Endothelial cell of umbilical vein (primary cell): Measurements from ENCODE around the gene MPND. TPM values are rescaled to one million over a fixed set of nuclear protein-coding genes. Genes with fewer than 3 reads are reported as not detected.

Experiments used
- BruUV-seq: library from RNA; stranded (reverse); fragments of 400-500 nt; replicated peaks from 2 replicates; lab custom pipeline; 2021; lab: Mats Ljungman, UMichigan
- CTCF ChIA-PET: fragments of 300-600, 350-600 bp; sonication (Branson Sonifier 250); formaldehyde crosslinking; loops from one replicate; lab custom pipeline; 2021; ENCODE audit warnings: antibody characterized with exemption, inconsistent platforms; lab: Charles Lee
- POLR2A ChIA-PET: fragments of 300-600, 350-600 bp; sonication (Branson Sonifier 250); formaldehyde crosslinking; loops from one replicate; lab custom pipeline; 2021; ENCODE audit warnings: antibody characterized with exemption, inconsistent platforms; lab: Charles Lee
- DNase-seq: peaks from one replicate; pipeline ENCODE4 v3.0.0-alpha.2; 2011; ENCODE audit warnings: low read depth, low spot score
- FAIRE-seq: peaks from 2 replicates; lab custom pipeline; 2011; peaks lifted over from hg19 to GRCh38; lab: Jason Lieb, UNC
- H2AFZ ChIP-seq: 2 replicates; pipeline ENCODE4 v1.6.0; 2012; ENCODE audit warnings: low read depth, low read length, control low read depth, inconsistent platforms
- H3K27ac ChIP-seq: 2 replicates; pipeline ENCODE4 v1.5.1; 2011; ENCODE audit warnings: low read depth, mild to moderate bottlenecking, control low read depth, low read length, moderate library complexity; ENCODE audit not compliant: insufficient read depth
- H3K27me3 ChIP-seq, 2 experiments: 2 replicates each; pipeline versions ENCODE4 v1.6.0 to v1.6.1; 2011; ENCODE audit warnings: low read length in 2 of 2, mixed read lengths in 1 of 2; ENCODE audit not compliant: control insufficient read depth in 2 of 2, insufficient read depth in 2 of 2
- H3K36me3 ChIP-seq, 2 experiments: 2 replicates in 1 of 2; 3 replicates in 1 of 2; pipeline ENCODE4 v1.5.1; 2011; ENCODE audit warnings: low read length in 2 of 2, mild to moderate bottlenecking in 1 of 2, moderate library complexity in 1 of 2; ENCODE audit not compliant: control insufficient read depth in 2 of 2, insufficient read depth in 2 of 2; ENCODE audit errors: extremely low read depth in 1 of 2
- H3K4me1 ChIP-seq: 3 replicates; pipeline ENCODE4 v1.5.1; 2011; ENCODE audit warnings: mild to moderate bottlenecking, low read length; ENCODE audit not compliant: control insufficient read depth, insufficient read depth; ENCODE audit errors: extremely low read depth
- H3K4me2 ChIP-seq: 2 replicates; pipeline ENCODE4 v1.6.1; 2011; ENCODE audit warnings: low read length, control low read depth, mixed read lengths; ENCODE audit not compliant: insufficient read depth
- H3K4me3 ChIP-seq, 3 experiments: fragments of 200-600 bp in 1 of 3; sonication (generic), shearing (Covaris generic) in 1 of 3; replicated peaks in 1 of 3; 2 replicates each; pipeline ENCODE4 v1.5.1; 2011 to 2016; ENCODE audit warnings: control low read depth in 3 of 3, low read length in 3 of 3, mild to moderate bottlenecking in 2 of 3, inconsistent platforms in 1 of 3, low read depth in 1 of 3, moderate library complexity in 1 of 3; ENCODE audit not compliant: insufficient read depth in 1 of 3
- H3K79me2 ChIP-seq: 2 replicates; pipeline ENCODE4 v1.6.0; 2012; ENCODE audit warnings: low read length, inconsistent platforms; ENCODE audit not compliant: control insufficient read depth, insufficient read depth
- H3K9ac ChIP-seq: replicated peaks from 2 replicates; pipeline ENCODE3; 2011; ENCODE audit warnings: low read length, control low read depth; ENCODE audit not compliant: insufficient read depth; ENCODE audit errors: extremely low read depth
- H3K9me1 ChIP-seq: replicated peaks from 3 replicates; pipeline ENCODE4 v1.6.0; 2011; ENCODE audit warnings: mild to moderate bottlenecking, low read length; ENCODE audit not compliant: control insufficient read depth, insufficient read depth; ENCODE audit errors: extremely low read depth
- H3K9me3 ChIP-seq: replicated peaks from 2 replicates; pipeline ENCODE4 v1.5.1; 2012; ENCODE audit warnings: low read length, inconsistent platforms; ENCODE audit not compliant: control insufficient read depth, insufficient read depth
- H4K20me1 ChIP-seq: replicated peaks from 2 replicates; pipeline ENCODE3; 2011; ENCODE audit warnings: mild to moderate bottlenecking, low read length; ENCODE audit not compliant: control insufficient read depth, insufficient read depth; ENCODE audit errors: extremely low read depth
- CTCF ChIP-seq, 2 donors: IDR thresholded peaks; 1 replicate in 1 of 2; 2 replicates in 1 of 2; pipeline ENCODE4 v1.5.1; 2011; ENCODE audit warnings: low read length in 2 of 2, mild to moderate bottlenecking in 2 of 2, moderate library complexity in 2 of 2, control low read depth in 1 of 2, inconsistent platforms in 1 of 2, low read depth in 1 of 2; ENCODE audit not compliant: insufficient read depth in 1 of 2; ENCODE audit errors: extremely low read depth in 1 of 2
- EZH2 ChIP-seq: IDR thresholded peaks from 2 replicates; pipeline ENCODE4 v1.6.1; 2012; ENCODE audit warnings: borderline replicate concordance, low read depth, mild to moderate bottlenecking, moderate library complexity, low read length, inconsistent platforms; ENCODE audit not compliant: severe bottlenecking
- FOS ChIP-seq: IDR thresholded peaks from 2 replicates; pipeline ENCODE4 v1.6.1; 2011; ENCODE audit warnings: mild to moderate bottlenecking, low read length, moderate library complexity, borderline replicate concordance; ENCODE audit not compliant: insufficient read depth
- GATA2 ChIP-seq: IDR thresholded peaks from 2 replicates; pipeline ENCODE4 v1.7.0; 2011; ENCODE audit warnings: low read depth, mild to moderate bottlenecking, moderate library complexity, mixed read lengths, low read length; ENCODE audit not compliant: insufficient read length, insufficient read depth
- JUN ChIP-seq: IDR thresholded peaks from 2 replicates; pipeline ENCODE4 v1.6.1; 2011; ENCODE audit warnings: borderline replicate concordance, low read depth; ENCODE audit not compliant: insufficient read length, insufficient read depth
- MAX ChIP-seq: IDR thresholded peaks from 2 replicates; pipeline ENCODE4 v1.6.1; 2011; ENCODE audit not compliant: insufficient read depth, insufficient read length
- MYC ChIP-seq: IDR thresholded peaks from one replicate; pipeline ENCODE4 v1.6.1; 2011; ENCODE audit warnings: mild to moderate bottlenecking, low read depth, low read length
- POLR2A ChIP-seq: IDR thresholded peaks from 2 replicates; pipeline ENCODE4 v1.6.1; 2012; ENCODE audit warnings: low read depth, mild to moderate bottlenecking, control low read depth, low read length
- POLR2AphosphoS5 ChIP-seq: IDR thresholded peaks from 2 replicates; pipeline ENCODE4 v1.6.1; 2012; ENCODE audit warnings: low read depth, mild to moderate bottlenecking, control low read depth, low read length, moderate library complexity; ENCODE audit not compliant: insufficient read depth
- dilution Hi-C: fragments of 300-500 bp; cut with MboI; formaldehyde crosslinking; loops from one replicate; pipeline ENCODE4 v1.15.0; 2019; ENCODE audit warnings: low sequenced_read_pairs; ENCODE audit not compliant: extremely low pct_ligation_motif_present
- intact Hi-C: fragments of 100-400 bp; cut with micrococcal nuclease; formaldehyde crosslinking; loops from one replicate; pipeline ENCODE4 v1.10.0; 2022
- polyA plus RNA-seq, 4 experiments: library from polyadenylated mRNA; depleted of rRNA in 3 of 4; stranded (reverse) in 3 of 4; unstranded in 1 of 4; fragments of >200 nt; gene quantifications; 2 replicates each; pipeline versions ENCODE4 v1.2.1 to v1.2.3, GENCODE V29; 2011 to 2012; ENCODE audit warnings: missing spikeins in 1 of 4
- total RNA-seq: library from RNA; stranded (reverse); gene quantifications from 2 replicates; pipeline ENCODE4 v1.2.3, GENCODE V29; 2021

The MPND gene
- total and polyA plus RNA-seq, 2 donors (not counting 3 experiments of a cell fraction or from before 2014, with no cell fraction given): 14.8 to 21.1 TPM

DNA sequence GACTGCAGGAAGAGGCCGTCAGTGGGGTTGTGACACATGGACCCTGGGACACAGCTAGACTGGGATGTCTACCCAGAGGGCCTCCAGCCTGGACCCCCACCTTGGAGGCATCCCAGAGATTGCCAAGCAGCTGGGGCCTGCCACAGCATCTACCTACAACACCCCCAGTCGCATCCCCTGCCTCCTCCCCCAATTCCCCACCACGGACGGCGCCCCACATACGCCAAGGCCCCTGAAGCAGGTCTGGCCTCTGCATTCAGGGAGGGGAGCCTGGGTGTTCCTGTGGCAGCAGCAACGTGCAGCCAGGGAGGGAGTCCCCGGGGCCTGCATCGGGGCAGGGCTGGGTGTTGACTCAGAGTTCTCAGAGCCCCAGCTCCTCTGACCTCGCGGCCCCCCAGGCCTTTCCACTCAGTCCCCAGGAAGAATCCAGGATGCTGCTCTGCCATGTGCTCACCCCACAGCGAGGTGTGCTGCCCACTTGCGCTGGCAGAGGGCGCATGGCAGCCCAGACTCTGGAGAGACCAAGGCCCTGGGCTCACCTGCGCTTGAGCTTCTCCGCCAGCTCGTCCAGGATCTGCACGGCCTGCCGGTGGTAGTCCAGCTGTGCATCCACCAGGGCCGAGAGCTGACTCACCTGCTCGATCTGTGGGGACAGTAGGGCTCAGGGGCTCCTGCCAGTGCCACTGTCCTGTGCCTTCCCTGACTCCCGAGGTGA, 19.6 kb downstream of the MPND start:
- H3K27ac ChIP-seq: no peak overlapping the region
- FAIRE-seq (no peak), DNase-seq (no peak)
- peaks cover 5 to 80% of the 10 kb centered on the region in 2 experiments for H3K36me3 ChIP-seq
- ChIA-PET CTCF (interaction anchor here (1.0 to 2.6 kb wide), 2 partner anchors 10 to 37 kb away, joined by 4 to 12 read pairs; partner anchors contain the start of gene SH3GL1), POLR2A (no interaction called here)
- no peaks in the 10 kb centered on the region for H3K9me3 ChIP-seq
- H3K79me2 ChIP-seq: peaks cover 7% of the 10 kb centered on the region
- H3K4me1 ChIP-seq: no peaks in the 10 kb centered on the region
- H2AFZ ChIP-seq: no peak overlapping the region
- intact Hi-C loops: no loop called here
- H3K4me2 ChIP-seq: no peak overlapping the region
- no peaks in the 10 kb centered on the region for H3K9me1 ChIP-seq
- no peak overlapping the region for H3K4me3 ChIP-seq
- BruUV-seq: no TSS peak
- dilution Hi-C loops: loop anchor here (10.0 kb wide), 1 partner anchor 52 kb away; no protein-coding TSS in a partner anchor
- TF ChIP-seq JUN (no peak), EZH2 (no peak), MYC (no peak), CTCF (IDR thresholded peaks at IDR 0.05; ENCODE audit: extremely low read depth in 1 of 2, insufficient read depth in 1 of 2, low read depth in 1 of 2, low read length in 2 of 2) (peak; percentile 9 to 26), POLR2A (no peak), POLR2AphosphoS5 (peak; percentile 17), FOS (no peak), GATA2 (no peak), MAX (no peak)
- H4K20me1 ChIP-seq: no peaks in the 10 kb centered on the region
- no peaks in the 10 kb centered on the region for H3K27me3 ChIP-seq
- H3K9ac ChIP-seq: no peak overlapping the region
